ENCODE results near the gene NET1.

NET1 gene

DNA sequence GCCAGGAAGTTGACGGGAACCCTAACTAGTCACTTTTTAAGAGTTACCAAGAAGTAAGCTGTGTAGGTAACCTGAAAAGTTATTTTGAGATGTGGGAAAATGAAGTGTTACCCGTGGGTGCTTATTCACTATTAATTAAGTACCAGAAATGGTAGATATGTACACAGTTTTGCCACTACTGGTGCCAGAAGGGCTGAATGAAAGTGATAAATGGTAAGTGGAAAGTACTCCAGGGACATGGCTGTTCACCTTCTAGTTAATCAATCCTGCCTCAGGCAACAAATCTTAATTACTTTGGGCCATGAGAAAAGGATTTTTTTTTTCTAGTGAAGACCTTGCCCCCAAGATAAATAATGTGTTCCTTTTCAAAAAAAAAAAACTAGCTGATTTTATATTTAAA lies 15.8 kb downstream of the NET1 start:
- Histone ChIP-seq H3K27ac (ENCODE audit: low read length) (no peak overlapping the region), H3K9ac (ENCODE audit: low read length) (no peak overlapping the region), H3K27me3 (ENCODE audit: control insufficient read depth, insufficient read depth, low read length) (no peaks in the 10 kb centered on the region), H3K4me3 (ENCODE audit: low read length) (no peak overlapping the region), H3K36me3 (ENCODE audit: control insufficient read depth, low read depth, low read length) (peaks cover 27% of the 10 kb centered on the region), H3K4me1 (ENCODE audit: control insufficient read depth, low read depth, low read length) (peaks cover 10% of the 10 kb centered on the region), H3K9me3 (ENCODE audit: control insufficient read depth, low read depth, low read length) (no peaks in the 10 kb centered on the region)

GRCh38 chr10:5433182-5433581 lies 20.8 kb downstream of the NET1 start:
- H3K36me3 ChIP-seq (ENCODE audit: control insufficient read depth, low read depth, low read length), result peaks cover 19% of the 10 kb centered on the region
- H3K27ac ChIP-seq (ENCODE audit: low read length), result no peak overlapping the region
- H3K9me3 ChIP-seq (ENCODE audit: control insufficient read depth, low read depth, low read length), result no peaks in the 10 kb centered on the region
- no peaks in the 10 kb centered on the region for H3K27me3 ChIP-seq (ENCODE audit: control insufficient read depth, insufficient read depth, low read length)
- no peak overlapping the region for H3K9ac ChIP-seq (ENCODE audit: low read length)
- H3K4me3 ChIP-seq (ENCODE audit: low read length), result no peak overlapping the region
- H3K4me1 ChIP-seq (ENCODE audit: control insufficient read depth, low read depth, low read length), result peaks cover 4% of the 10 kb centered on the region

DNA sequence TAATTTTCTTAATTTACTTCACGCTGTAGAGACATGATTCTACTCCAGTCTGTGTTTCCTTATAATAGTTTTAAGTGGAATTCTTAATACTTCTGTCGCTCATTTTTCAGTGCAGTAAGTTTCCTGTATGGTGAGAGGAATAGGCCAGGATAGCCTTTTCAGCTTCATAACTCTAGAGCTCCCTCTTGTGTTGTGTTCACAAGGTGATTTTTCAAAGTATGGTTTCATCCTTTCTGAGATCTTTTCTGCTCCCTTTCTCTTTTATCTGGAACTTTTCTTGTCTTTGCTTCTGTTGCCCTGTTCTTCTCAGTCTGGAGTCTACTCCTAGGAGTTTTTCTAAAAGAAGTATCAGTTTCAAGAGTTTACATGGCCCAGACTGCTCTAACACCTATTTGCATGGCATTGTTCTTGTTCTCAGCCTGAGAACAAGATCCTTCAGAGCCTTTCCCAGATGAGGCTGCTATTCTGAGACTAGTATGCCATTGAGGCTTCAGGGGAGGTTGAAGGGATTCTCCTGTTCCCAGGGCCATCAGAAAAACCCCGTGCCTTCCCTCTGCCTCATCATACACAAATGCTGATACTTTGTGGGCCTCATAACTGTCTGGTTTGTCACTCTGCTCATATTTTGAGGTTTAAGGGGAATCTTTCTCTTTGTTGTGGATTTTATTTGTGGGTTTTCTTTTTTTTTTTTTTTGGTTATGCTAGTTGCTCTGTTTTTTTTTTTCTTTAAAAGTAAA lies 21.8 kb downstream of the NET1 start:
- H3K4me3 ChIP-seq (ENCODE audit: low read length), result no peak overlapping the region
- H3K9ac ChIP-seq (ENCODE audit: low read length), result no peak overlapping the region
- H3K36me3 ChIP-seq (ENCODE audit: control insufficient read depth, low read depth, low read length), result peaks cover 18% of the 10 kb centered on the region
- no peak overlapping the region for H3K27ac ChIP-seq (ENCODE audit: low read length)
- no peaks in the 10 kb centered on the region for H3K27me3 ChIP-seq (ENCODE audit: control insufficient read depth, insufficient read depth, low read length)
- peaks cover 4% of the 10 kb centered on the region for H3K4me1 ChIP-seq (ENCODE audit: control insufficient read depth, low read depth, low read length)
- no peaks in the 10 kb centered on the region for H3K9me3 ChIP-seq (ENCODE audit: control insufficient read depth, low read depth, low read length)

GRCh38 chr10:5435328-5435727 lies 23.0 kb downstream of the NET1 start:
- Histone ChIP-seq H3K9ac (ENCODE audit: low read length) (no peak overlapping the region), H3K9me3 (ENCODE audit: control insufficient read depth, low read depth, low read length) (no peaks in the 10 kb centered on the region), H3K4me1 (ENCODE audit: control insufficient read depth, low read depth, low read length) (peaks cover 4% of the 10 kb centered on the region), H3K36me3 (ENCODE audit: control insufficient read depth, low read depth, low read length) (peaks cover 13% of the 10 kb centered on the region), H3K27ac (ENCODE audit: low read length) (no peak overlapping the region), H3K4me3 (ENCODE audit: low read length) (no peak overlapping the region), H3K27me3 (ENCODE audit: control insufficient read depth, insufficient read depth, low read length) (no peaks in the 10 kb centered on the region)

GRCh38 chr10:5440206-5440605 lies 27.8 kb downstream of the NET1 start:
- H3K27ac ChIP-seq (ENCODE audit: low read length), result no peak overlapping the region
- no peaks in the 10 kb centered on the region for H3K27me3 ChIP-seq (ENCODE audit: control insufficient read depth, insufficient read depth, low read length)
- H3K4me3 ChIP-seq (ENCODE audit: low read length), result no peak overlapping the region
- no peaks in the 10 kb centered on the region for H3K9me3 ChIP-seq (ENCODE audit: control insufficient read depth, low read depth, low read length)
- H3K9ac ChIP-seq (ENCODE audit: low read length), result no peak overlapping the region
- no peaks in the 10 kb centered on the region for H3K4me1 ChIP-seq (ENCODE audit: control insufficient read depth, low read depth, low read length)
- peaks cover 4% of the 10 kb centered on the region for H3K36me3 ChIP-seq (ENCODE audit: control insufficient read depth, low read depth, low read length)

DNA sequence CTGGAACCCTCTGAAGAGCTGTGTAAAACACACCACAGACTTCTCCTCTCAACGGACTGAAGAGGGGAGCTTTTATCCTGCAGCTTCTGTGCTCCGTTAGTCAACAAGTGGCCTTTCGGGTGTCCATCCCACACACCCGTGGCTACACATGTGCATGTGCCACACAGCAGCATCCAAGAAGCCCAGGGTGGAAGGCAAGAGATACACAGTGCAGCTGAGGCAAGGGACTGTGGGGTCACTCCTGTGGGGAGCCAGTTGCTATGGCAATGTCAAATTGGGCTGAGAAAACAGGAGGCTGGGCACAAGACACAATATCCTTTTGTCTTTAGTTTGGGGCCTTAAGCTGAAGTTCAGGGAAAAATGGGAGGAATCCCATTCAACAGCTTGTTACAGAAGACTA lies 28.7 kb downstream of the NET1 start:
- Histone ChIP-seq H3K27me3 (ENCODE audit: control insufficient read depth, insufficient read depth, low read length) (no peaks in the 10 kb centered on the region), H3K9ac (ENCODE audit: low read length) (no peak overlapping the region), H3K9me3 (ENCODE audit: control insufficient read depth, low read depth, low read length) (no peaks in the 10 kb centered on the region), H3K4me3 (ENCODE audit: low read length) (no peak overlapping the region), H3K27ac (ENCODE audit: low read length) (no peak overlapping the region), H3K4me1 (ENCODE audit: control insufficient read depth, low read depth, low read length) (peaks cover 3% of the 10 kb centered on the region), H3K36me3 (ENCODE audit: control insufficient read depth, low read depth, low read length) (peaks cover 4% of the 10 kb centered on the region)

GRCh38 chr10:5442065-5442989 lies 30.0 kb downstream of the NET1 start:
- H3K27me3 ChIP-seq (ENCODE audit: control insufficient read depth, insufficient read depth, low read length), result no peaks in the 10 kb centered on the region
- no peaks in the 10 kb centered on the region for H3K9me3 ChIP-seq (ENCODE audit: control insufficient read depth, low read depth, low read length)
- H3K36me3 ChIP-seq (ENCODE audit: control insufficient read depth, low read depth, low read length), result peaks cover 4% of the 10 kb centered on the region
- H3K4me1 ChIP-seq (ENCODE audit: control insufficient read depth, low read depth, low read length), result peaks cover 11% of the 10 kb centered on the region
- H3K4me3 ChIP-seq (ENCODE audit: low read length), result no peak overlapping the region
- H3K9ac ChIP-seq (ENCODE audit: low read length), result no peak overlapping the region
- no peak overlapping the region for H3K27ac ChIP-seq (ENCODE audit: low read length)

DNA sequence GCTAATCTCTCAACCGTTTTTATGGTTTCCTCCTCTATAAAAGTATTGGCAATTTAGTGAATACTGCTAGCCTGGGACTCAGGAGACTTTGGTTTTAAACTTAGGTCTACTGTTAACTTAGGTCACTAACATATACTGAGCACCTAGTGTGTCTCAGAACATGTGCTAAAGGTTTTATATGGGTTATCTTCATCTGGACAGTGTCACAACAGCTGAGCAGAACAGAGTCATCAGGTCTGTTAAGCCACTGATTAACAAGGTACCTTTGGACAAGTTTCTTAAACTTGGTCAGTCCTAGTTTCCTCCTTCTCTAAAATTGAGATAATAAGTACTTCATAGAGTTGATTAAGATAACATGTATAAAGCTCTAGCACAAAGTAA lies 30.6 kb downstream of the NET1 start:
- no peaks in the 10 kb centered on the region for H3K27me3 ChIP-seq (ENCODE audit: control insufficient read depth, insufficient read depth, low read length)
- no peak overlapping the region for H3K4me3 ChIP-seq (ENCODE audit: low read length)
- H3K4me1 ChIP-seq (ENCODE audit: control insufficient read depth, low read depth, low read length), result peaks cover 11% of the 10 kb centered on the region
- H3K9me3 ChIP-seq (ENCODE audit: control insufficient read depth, low read depth, low read length), result no peaks in the 10 kb centered on the region
- H3K36me3 ChIP-seq (ENCODE audit: control insufficient read depth, low read depth, low read length), result peaks cover under 1% of the 10 kb centered on the region
- H3K9ac ChIP-seq (ENCODE audit: low read length), result no peak overlapping the region
- no peak overlapping the region for H3K27ac ChIP-seq (ENCODE audit: low read length)

GRCh38 chr10:5443429-5443828 lies 31.1 kb downstream of the NET1 start:
- H3K9ac ChIP-seq (ENCODE audit: low read length), result no peak overlapping the region
- no peaks in the 10 kb centered on the region for H3K36me3 ChIP-seq (ENCODE audit: control insufficient read depth, low read depth, low read length)
- H3K27ac ChIP-seq (ENCODE audit: low read length), result no peak overlapping the region

DNA sequence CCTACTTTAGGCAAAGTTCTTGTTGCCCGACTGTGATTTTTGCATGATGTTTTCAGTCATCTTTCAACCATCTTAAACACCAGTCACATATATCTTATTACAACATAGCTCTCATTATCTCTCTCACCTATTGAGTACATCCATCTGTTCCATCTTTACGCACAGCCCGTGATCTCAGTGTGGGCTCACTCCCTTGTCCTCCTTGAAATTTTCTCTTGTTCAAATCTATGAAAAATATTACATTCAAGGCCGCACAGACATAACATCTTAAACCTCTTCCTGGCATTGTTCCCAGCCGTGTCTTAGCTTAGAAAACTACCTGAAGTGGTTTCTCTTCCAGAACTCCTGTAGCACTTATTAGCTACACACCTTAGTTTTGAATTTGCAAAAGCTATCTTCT lies 32.6 kb downstream of the NET1 start:
- Histone ChIP-seq H3K27me3 (ENCODE audit: control insufficient read depth, insufficient read depth, low read length) (no peaks in the 10 kb centered on the region), H3K4me1 (ENCODE audit: control insufficient read depth, low read depth, low read length) (peaks cover 25% of the 10 kb centered on the region), H3K27ac (ENCODE audit: low read length) (no peak overlapping the region), H3K9me3 (ENCODE audit: control insufficient read depth, low read depth, low read length) (no peaks in the 10 kb centered on the region), H3K4me3 (ENCODE audit: low read length) (no peak overlapping the region), H3K36me3 (ENCODE audit: control insufficient read depth, low read depth, low read length) (no peaks in the 10 kb centered on the region), H3K9ac (ENCODE audit: low read length) (no peak overlapping the region)

More at GRCh38 chr10:5443429-5443828, 31.1 kb downstream of the NET1 start:
- Histone ChIP-seq H3K4me1 (ENCODE audit: control insufficient read depth, low read depth, low read length) (peaks cover 15% of the 10 kb centered on the region), H3K4me3 (ENCODE audit: low read length) (no peak overlapping the region), H3K9me3 (ENCODE audit: control insufficient read depth, low read depth, low read length) (no peaks in the 10 kb centered on the region), H3K27me3 (ENCODE audit: control insufficient read depth, insufficient read depth, low read length) (no peaks in the 10 kb centered on the region)

- Histone ChIP-seq H3K27ac (ENCODE audit: low read length) (no peak overlapping the region), H3K4me1 (ENCODE audit: control insufficient read depth, low read depth, low read length) (peaks cover 26% of the 10 kb centered on the region), H3K4me3 (ENCODE audit: low read length) (peak overlapping the region; percentile 64), H3K27me3 (ENCODE audit: control insufficient read depth, insufficient read depth, low read length) (no peaks in the 10 kb centered on the region), H3K9me3 (ENCODE audit: control insufficient read depth, low read depth, low read length) (no peaks in the 10 kb centered on the region), H3K9ac (ENCODE audit: low read length) (peak overlapping the region; percentile 61), H3K36me3 (ENCODE audit: control insufficient read depth, low read depth, low read length) (no peaks in the 10 kb centered on the region)
These were observed 34.1 kb downstream of the NET1 start for GRCh38 chr10:5446390-5446926.

Data from iPS-18a (cell line).